SK-N-SH (cell line): ENCODE measurements around the gene PAQR7.

Experiments used
- RAD21 ChIP-seq: IDR thresholded peaks from 2 replicates; pipeline ENCODE4 v1.6.1; 2012; ENCODE audit warnings: mild to moderate bottlenecking, low read length
- TF ChIP-seq, protein P1 (sequence below): IDR thresholded peaks from 2 replicates; pipeline ENCODE4 v1.4.0; 2012; ENCODE audit warnings: low read depth, borderline replicate concordance

DNA sequence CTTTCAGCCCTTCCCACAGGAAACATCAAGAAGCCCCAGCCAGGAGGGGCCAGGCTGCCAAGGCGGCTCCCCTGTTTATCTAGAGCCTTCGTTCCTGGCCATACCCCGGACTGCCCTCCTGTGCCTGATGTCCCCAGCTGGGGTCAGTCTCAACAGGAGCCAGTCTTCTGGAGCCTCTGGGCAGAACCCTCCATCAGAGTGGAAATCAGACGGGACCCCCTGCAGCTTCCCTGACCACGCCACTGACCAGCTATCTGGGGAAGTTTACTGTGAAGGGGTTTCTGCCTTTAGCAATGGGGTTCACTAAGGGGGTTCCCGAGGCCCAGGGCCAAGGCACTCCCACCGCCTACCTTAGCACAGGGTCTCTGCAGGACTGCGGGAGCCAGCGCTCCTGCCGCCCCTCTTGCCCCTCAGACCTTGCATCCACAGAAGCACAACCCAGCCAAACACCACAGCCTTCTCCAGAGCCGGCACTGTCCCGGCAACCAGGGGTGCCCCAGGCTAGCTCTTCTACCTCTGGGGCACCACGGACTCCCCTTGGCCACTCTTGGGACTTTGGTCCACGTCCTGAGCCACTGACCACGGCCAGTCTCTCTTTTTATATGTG, 59.3 kb downstream of the PAQR7 start:
- no peak for TF ChIP-seq RAD21
- TF ChIP-seq, protein P1, sequence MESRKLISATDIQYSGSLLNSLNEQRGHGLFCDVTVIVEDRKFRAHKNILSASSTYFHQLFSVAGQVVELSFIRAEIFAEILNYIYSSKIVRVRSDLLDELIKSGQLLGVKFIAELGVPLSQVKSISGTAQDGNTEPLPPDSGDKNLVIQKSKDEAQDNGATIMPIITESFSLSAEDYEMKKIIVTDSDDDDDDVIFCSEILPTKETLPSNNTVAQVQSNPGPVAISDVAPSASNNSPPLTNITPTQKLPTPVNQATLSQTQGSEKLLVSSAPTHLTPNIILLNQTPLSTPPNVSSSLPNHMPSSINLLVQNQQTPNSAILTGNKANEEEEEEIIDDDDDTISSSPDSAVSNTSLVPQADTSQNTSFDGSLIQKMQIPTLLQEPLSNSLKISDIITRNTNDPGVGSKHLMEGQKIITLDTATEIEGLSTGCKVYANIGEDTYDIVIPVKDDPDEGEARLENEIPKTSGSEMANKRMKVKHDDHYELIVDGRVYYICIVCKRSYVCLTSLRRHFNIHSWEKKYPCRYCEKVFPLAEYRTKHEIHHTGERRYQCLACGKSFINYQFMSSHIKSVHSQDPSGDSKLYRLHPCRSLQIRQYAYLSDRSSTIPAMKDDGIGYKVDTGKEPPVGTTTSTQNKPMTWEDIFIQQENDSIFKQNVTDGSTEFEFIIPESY, result no peak
